Activated CD4-positive, CD25-positive, alpha-beta regulatory T cell (primary cell): ENCODE measurements around the gene GNPDA2.
A peak's percentile ranks its signal among the peaks of the same experiment; 100 is the strongest.

Source experiments
- DNase-seq, 4 experiments: peaks; one replicate each; lab custom pipeline; 2025; lab: John Stamatoyannopoulos, UW

Gene GNPDA2

GRCh38 chr4:44678094-44679041 is 48.0 kb downstream of the GNPDA2 start, which contains the start of gene GUF1:
TSS of gene GUF1 (plus strand) at chr4:44678420. CDS start at chr4:44678623, 203 bp downstream.
- peak; percentile 69 to 81 (median 76) for DNase-seq

DNA sequence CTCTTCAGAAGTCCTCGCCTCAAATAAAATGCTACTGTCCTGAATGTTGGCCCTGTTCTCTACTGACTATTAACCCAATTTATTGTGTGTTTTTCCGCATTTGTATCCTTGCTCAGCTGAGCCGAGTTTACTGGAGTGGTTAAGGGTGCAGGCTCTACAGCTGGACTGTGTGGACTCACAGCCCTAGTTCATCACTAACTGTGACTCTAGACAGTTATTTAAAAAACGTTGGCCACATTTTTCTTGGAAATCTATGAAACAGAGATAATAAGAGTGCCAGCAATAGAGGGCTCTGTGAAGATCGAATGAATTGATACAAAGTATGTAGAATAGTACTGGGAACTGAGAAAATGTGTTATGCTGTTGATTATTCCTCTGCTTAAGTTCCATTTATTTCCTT is 51.0 kb downstream of the GNPDA2 start:
- no peak for DNase-seq

- no peak for DNase-seq
Observed at GRCh38 chr4:44674471-44674870, 51.9 kb downstream of the GNPDA2 start.

DNA sequence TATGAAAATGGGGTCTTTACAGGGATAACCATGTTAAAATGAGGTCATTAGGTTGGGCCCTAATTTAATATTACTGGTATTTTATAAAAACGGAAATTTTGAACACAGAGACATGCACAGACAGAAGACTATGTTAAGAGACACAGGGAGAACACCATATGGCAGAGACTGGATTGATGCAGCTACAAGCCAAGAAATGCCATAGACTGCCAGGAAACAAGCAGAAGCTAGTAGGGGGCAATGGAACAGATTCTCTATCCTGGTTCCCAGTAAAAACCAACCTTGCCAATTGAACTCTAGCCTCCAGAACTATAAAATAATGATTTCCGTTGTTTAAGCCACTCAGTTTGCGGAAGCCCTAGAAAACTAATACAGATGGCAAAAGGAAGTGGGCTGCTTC is 54.7 kb downstream of the GNPDA2 start:
- DNase-seq = no peak

DNA sequence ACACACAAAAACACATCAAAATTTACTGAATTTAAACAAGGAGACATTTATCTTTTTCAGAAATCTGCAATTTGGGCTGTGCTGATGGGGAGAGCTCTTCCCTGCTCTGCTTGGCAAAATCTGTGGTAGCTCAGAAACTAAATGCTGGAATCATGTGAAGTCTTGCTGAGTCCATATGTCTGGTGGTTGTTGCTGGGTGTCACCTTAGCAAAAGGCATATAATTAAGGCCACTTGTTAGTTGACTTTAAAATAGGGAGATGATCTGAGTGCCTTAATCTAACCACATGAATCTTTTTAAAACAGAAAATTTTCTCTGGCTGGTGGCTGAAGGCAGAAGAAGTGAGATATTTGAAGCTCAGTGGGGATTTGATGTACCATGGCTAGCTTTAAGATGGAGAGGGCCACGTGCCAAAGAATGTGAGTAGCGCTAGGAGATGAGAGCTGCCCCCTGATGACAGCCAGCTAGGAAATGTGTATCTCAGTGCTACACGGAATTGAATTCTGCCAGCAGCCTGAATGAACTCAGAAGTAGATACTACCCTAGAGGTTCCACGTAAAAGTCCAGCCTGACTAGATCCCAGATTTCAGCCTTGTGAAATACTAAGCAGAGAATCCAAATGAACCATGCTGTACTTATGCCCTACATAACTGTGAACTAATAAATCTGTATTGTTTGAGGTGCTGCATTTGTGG is 55.7 kb downstream of the GNPDA2 start:
- DNase-seq = no peak

- no peak for DNase-seq
Observed at GRCh38 chr4:44668526-44668925, 57.8 kb downstream of the GNPDA2 start.

- DNase-seq = peak in 1 of 4 experiments; percentile 0
Observed at GRCh38 chr4:44663539-44664263, 62.7 kb downstream of the GNPDA2 start.

GRCh38 chr4:44662623-44663005 is 63.7 kb downstream of the GNPDA2 start:
- no peak for DNase-seq

GRCh38 chr4:44661940-44662622 is 64.3 kb downstream of the GNPDA2 start:
- no peak for DNase-seq

GRCh38 chr4:44660396-44660795 is 66.0 kb downstream of the GNPDA2 start:
- no peak for DNase-seq

DNA sequence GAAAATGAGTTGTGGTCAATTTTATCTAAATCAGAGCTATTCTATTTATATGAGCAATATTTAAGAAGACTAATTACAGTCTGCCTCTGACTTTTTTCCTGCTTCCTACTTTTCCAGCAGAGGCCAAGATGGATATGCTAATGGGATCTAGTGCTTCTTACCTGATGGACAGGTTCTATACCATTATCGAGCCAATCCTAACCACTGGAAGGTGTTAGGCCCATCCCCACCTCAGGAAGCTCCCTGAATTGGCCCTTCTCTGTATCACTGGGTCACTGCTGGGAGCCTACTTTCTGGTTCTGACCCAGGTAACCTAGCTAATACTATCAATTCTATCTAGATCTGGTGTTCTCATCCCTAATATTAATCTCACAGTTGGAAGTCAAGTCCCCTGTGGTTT is 74.4 kb downstream of the GNPDA2 start:
- DNase-seq = no peak
